MV-4-11 (cell line): Measurements from ENCODE around the gene SH3PXD2B.
"Not testable (repeated sequence)": the region's sequence is repeated elsewhere in the genome, so short reads cannot be mapped to it uniquely, and the experiment has no call there.

Source experiments
- DNase-seq: peaks from one replicate; lab custom pipeline; 2025; lab: John Stamatoyannopoulos, UW

Gene SH3PXD2B

DNA sequence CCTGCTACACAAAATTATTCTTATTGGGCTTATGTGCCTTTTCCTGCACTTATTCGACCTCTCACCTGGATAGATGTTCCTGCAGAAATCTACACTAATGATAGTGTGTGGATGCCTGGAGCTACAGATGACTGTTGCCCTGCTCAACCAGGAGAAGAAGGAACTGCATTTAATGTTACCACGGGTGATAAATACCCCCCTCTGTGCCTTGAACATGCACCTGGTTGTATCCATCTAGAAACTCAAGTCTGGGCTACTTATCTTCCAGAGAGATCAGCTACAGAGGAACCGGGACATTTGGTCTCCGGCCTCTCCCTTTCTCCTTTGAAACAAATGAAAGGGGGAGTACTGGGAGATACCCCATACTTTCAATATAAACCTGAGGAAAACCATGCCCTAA, 54.5 kb downstream of the SH3PXD2B start:
- no peak for DNase-seq

DNA sequence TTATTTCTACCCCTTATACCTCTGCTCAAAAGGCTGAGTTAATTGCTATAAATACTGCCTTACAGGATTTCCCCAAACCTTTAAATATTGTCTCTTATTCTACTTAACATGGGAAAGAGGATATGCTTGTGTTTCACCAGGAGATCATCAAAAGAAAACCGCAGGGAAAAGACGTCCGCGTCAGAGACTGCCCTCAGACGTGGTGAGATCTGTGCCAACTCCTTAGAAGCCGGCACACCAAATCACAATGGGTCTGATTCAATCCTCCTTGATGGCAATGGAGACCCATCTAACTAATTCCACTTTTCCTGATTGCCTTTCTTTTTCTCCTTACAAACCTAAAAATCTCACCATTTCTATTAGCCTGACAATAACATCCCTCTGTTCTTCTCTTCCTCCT, 55.0 kb downstream of the SH3PXD2B start:
- DNase-seq: no peak

DNA sequence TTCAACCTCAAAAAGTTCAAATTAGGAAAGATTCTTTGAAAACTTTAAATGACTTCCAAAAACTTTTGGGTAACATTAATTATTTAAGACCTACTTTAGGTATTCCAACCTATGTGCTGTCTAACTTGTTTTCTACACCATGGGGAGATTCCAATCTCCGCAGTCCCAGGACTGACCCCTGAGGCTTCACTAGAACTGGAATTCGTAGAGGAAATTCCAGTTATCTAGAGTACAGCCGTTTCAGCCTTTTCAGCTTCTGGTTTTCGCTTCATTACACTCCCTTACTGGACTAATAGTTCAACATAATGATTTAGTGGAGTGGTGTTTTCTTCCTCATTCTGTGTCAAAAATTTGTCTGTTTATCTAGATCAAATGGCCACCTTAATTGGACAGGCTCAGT, 55.7 kb downstream of the SH3PXD2B start:
- not testable (repeated sequence) for DNase-seq

DNA sequence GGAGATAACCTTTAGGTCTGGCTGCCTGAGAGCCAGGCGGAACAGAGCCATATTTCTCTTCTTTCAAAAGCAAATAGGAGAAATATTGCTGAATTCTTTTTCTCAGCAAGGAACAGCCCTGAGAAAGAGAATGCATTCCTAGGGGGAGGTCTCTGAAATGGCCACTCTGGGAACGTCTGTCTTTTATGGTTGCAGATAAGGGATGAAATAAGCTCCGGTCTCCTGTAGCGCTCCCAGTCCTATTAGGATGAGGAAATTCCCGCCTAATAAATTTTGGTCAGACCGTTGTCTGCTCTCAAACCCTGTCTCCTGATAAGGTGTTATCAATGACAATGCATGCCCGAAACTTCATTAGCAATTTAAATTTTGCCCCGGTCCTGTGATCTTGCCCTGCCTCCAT, 57.3 kb downstream of the SH3PXD2B start:
- DNase-seq: not testable (repeated sequence)

DNA sequence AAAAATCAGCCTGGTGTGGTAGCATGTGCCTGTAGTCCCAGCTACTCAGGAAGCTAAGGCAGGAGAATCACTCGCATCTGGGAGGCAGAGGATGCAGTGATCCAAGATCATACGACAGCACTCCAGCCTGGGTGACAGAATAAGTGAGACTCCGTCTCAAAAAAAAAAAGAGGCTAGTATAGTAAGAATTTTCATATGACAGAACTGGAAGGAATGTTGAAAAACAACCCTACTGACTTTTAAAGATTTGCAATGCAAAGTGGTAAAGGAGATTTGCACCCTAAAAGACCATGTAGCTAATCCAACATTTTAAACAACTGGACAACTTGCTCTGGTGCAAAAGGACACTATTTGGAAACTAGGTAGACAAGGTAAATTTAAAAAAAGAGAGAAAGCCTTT, 58.1 kb downstream of the SH3PXD2B start:
- DNase-seq: no peak

DNA sequence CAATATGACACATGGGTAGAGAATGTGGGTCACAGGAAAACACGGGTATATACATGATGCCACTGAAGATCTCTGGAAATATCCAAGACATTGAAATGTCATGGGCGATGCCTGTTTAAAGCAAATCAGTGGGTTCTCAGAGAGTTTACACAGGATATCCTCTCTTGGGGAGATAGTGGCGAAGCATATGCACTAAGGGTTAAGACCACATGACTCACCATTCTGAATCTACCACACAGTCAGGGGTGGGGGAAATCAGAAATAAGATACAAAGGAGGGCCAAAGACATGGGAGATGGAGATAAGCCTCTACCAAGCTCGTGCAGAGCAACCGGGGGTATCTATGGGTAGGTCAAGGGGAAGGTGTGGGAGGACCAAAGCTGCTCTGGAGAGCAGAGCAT, 58.8 kb downstream of the SH3PXD2B start:
- DNase-seq: no peak

DNA sequence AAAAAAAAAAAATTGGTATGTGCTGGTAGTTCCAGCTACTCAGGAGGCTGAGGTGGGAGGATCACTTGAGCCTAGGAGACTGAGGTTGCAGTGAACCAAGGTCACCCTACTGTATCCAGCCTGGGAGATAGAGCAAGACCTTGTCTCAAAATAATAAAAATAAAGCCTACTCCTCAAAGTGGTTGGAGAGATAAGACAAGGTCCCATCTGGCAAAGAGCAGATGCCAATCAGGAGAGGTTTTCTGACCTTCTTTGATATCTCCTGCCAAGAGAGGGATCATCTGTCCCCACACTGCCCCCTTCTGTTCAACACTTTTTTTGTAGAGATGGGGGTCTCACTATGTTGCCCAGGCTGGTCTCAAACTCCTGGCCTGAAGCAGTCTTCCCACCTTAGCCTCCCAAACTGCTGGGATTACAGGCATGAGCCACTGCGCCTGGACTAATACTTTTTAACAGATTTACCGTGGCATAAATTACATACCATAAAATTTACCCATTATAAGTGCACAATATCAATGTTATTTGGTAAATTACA, 64.7 kb downstream of the SH3PXD2B start:
- peak; percentile 8 for DNase-seq

DNA sequence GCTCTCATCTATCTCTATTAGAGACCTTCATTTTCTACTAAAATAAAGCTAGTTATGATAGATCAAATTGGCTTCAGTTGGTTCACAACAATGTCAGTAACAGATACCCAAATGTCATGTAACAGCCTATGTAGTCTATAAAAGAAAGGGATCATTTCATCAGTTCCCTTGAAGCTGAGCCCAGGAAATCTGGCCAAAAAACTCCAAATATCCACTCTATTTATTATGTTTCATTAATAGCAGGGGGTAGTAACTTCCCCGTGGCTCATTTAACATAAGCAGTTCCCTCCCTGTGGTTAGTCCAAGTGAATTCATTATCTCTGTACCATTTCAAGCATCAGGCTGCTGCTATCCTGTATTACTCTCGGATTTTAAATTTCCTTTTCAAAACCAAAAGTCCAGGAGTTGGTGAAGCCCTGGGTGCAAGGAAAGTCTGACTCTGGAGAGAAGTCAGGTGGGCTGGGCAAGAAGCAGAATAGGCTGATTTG, 66.0 kb downstream of the SH3PXD2B start:
- DNase-seq: no peak

DNA sequence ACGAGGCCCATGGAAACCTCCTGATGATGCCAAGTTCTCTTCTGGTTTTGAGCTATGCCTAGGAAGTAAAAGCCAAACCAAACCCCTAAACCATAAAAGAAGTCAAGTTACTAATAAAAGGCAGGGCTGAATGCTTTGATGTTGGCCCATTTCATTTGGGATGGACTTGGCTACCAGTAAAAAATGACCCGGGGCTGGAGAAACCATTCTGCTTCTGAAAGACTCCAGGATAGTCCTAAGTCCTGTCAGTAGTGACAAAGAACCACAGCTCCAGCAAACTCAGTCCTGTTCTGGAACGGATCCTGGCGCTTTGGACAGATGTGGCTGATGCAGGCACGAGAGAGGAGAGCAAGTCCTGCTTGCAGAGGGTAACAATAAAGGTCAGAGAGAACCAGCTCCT, 68.6 kb downstream of the SH3PXD2B start:
- DNase-seq: no peak

DNA sequence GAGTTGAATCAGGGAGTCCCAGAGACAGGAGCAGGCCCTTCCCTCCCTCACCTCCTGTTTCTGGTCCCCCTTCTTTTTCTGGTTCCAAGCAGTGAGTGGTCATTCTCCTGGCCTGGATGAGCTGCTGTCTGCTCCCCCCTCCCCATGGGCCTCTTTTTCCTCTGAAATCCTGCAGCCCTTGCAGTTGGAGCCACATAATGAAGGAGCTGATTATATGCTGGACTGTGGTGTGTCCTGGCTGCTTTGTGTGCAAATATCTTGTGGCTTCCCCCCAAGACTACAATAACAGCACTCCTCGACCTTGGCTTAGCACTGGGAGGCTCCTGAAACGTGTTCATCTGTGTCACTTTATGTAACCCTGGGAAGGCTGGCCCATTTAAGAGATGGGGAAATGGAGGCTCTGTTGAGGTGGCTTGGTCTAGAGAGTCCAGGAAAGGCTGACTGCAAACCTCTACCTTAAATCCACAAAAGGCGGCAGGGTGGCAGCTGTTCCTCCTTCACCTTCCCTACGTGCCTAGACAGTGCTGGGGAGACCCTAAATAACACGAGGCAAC, 69.2 kb downstream of the SH3PXD2B start:
- no peak for DNase-seq

DNA sequence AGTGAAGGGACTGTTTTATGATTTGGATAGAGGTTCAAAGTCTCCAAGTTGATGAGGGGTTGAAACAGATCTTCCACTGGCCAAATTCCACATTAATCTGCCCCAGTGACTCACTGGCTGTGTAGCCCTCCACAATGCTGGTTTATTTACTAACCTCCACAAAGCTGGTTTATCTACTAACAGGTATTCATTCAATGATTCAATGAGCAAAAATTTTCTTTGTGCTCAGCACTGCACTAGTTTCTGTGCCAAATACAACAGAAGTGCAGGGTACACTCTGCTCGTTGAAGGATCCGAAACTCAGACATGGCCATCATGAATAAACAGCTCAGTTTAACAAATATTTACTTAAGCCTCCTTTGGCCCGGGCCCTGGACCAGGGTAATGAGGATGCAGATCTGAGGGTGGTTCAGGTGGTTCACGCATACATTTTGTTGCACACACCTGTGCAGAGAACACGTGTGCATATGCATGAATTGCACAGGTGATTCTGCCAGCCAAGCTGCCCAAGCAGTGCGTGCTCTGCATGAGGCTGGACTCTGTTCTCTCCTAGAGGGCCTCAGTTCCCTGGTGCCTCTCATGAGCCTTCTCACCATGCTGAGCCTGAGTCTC, 71.0 kb downstream of the SH3PXD2B start:
- DNase-seq: no peak

DNA sequence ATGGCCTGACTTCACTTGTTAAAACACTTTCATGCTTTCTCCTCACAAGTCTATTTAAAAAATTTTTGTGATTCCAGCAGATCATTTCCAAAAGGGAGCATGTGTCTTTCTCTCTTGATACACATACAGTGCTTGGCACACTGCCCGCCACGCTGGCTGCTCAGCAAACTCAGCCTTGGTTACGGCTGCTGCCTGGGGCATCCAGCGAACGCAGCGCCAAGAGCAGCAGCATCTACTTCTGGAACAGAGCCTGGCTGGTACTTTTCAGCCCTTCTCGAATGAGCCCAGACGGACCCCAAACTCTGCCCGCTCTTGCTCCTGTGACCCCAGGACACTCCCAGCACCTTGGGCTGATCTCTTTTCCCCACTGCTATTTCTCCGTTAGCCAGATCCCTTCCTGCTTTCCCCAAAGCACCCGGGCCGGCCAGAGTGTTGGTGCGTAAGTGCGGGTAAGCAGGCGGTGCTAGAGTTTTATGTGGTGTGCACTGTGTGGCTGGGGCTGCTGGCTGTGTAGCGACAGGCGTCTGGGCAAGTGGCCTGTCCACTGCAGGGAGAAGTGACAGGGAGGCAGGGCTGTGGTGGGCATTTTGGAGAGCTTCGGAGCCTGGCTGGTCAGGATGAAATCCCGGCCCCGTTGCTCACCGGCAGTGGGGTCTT, 73.2 kb downstream of the SH3PXD2B start:
- DNase-seq: no peak

DNA sequence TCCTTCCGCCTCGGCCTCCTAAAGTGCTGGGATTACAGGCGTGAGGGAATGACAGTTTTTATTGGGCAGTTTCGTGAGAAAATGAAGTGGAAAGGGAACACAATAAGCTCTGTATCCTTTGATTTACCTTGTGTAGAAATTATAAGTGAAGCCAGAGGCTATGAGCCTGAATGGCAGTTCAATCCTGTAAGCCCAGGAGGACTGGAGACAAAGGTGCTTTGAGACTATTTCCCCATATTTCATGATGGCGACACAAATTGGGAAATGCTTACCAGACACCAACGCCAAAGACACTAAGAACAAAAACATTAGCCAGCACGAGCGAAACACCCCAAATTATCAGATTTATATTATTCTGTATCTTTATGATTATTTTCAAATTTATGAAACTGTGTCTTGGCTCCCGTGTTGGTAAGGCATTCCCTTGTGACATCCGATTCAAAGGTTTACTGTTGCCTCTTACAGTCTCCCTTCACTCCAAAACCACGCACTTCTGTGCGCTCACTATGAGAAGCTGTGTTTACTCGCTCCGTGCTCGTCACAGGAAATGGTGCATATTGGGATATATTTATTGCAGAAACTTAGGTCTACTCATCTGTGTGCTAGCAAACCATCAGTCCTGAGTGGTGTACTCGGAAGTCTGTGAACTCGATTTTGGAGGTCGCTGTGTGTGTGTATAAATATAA, 73.9 kb downstream of the SH3PXD2B start:
- no peak for DNase-seq

DNA sequence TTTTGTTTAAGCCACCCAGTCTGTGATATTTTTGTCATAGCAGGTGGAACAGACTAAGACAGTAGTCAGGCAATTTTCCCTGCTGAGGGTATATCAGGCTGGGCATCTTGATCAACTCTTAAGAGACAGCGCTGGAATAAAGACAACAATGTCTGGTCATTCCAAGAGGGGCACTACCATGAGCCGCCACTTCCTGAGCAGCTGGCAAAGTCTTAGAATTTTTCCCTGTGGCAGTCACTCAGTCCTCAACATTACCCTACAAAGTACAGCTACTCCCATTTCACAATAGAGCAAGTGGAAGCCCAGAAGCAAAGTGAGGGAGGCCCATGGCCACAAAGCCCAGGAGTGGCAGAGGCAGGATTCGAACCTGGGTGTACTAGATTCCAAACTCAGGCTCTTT, 74.8 kb downstream of the SH3PXD2B start:
- DNase-seq: no peak

DNA sequence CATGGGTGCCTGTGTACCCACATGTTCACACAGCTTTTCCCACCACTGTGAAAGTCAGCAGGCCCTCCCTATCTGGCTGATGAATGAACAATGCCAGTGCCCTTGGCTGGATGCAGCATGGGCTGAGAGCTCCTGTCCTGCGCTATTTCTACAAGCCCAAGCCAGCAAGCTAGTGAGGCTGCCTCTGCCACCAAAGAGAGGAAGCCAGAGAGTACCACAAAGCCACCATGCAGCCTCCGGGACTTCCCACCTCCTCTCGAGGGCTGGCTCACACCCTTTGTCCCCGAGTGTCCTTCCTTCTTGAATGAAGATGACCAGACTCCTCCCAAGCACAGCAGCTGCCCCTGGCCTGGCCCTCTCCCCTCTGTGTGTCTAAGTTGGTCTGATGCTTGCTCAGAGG, 76.5 kb downstream of the SH3PXD2B start:
- peak; percentile 7 for DNase-seq

DNA sequence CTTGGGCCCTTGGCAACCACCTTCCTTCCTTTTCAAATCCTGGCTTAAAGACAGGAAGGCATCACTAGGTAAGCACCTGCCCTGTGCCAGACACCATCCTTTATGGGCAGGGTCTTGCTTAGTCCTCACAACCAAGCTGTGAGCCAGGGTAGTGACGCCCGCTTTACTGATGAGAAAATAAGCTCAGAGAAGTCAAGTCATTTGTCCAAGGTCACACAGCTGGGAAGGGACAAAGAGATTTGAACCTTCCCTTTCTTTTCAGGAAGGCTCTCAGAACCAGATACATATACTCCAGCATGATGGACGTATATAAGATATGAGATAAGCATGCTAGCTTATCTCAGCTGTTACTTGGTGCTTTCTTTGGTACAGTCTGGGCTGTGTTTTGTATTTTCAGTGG, 76.9 kb downstream of the SH3PXD2B start:
- DNase-seq: no peak

DNA sequence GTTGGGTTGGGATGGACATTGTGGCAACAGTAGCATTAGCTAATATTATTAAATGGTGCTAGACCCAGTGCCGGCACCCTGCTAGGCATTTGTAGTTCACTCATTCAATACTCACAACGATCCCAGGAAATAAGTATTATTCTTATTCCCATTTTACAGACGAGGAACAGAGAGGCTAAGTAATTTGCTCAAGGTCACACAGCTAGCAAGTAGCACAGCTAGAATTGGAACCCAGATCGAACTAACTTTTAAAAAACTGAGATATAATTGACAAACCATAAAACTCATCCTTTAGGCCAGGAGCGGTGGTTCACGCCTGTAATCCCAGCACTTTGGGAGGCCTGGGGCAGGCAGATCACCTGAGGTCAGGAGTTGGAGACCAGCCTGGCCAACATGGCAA, 79.5 kb downstream of the SH3PXD2B start:
- no peak for DNase-seq

DNA sequence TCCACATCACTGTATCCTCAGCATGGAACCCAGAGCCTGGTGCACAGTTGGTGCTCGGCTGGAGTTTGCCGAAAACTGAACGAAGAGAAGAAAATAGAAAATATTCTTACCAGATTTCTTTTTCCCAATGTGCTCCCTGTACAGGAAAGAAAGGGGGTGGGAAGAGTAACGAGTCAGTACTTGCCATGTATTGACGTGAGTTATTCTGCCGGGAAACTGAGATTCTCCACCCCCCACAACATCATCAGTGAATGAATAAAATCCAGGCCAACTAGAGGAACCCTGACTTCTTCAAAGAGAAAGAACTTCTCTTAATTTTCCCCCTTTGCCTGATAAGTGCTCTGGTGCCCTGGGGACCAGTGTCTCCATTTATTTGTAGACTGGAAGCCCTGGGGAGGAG, 80.6 kb downstream of the SH3PXD2B start:
- DNase-seq: no peak

DNA sequence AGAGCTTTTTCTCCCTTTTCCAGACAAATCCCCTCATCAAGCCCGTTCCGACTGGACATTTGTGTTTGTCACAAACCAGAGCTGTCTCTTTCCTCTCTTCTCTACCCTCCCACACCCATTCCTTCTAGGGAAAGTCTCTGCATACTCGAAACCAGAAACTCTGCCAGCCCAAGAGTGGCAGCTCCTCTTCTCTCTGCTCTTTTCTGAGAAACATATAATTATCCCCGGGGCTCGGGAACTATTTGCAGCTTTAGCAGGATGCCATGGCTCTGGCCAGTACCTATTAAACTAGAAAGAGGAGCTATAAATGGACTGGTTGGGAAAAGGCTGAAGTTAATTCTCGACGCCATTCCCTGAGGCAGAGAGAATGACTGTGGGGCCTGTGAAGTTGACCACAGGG, 82.6 kb downstream of the SH3PXD2B start:
- DNase-seq: no peak

DNA sequence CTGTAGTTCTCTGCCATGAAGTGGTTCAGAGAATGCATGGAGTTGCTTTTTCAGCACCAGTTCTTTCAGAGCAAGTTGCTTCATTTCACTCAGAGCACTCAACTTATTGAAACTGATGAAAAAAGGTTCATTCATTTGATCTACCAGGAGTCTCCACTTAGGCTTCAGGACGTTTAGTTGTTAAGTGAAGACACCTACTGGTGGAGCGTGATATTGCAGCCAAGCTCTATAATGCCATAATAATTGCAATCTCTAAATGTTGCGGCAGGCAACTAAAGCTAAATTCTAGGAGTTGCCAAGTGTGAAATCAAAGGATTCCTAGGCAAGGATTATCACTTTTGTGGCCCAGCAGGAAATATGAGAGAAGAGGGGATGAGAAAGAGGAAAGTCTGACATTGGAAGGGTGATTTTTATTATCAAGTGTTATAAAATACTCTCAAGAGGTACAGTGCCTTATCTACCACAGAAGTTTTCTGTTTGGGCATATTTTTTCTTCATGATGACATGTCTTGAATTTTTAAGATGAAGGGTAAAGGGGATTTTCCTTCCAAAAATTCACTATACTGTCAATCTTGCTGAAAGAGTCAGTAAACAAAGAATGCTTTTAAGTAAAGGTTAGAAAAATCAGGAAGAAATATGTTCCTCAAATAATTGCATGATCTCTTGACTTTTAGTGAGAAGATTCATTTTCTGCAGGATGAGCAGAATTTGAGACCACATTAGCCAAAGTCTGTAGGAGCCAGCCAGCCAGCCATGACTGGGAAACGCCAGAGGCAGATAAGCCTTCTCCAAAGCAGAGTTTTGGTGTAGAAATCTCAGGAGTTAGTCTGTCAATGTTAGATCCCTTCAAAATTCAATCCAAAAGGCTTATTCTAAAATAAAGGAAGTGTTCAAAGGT, 83.4 kb downstream of the SH3PXD2B start:
- peak; percentile 51 for DNase-seq

DNA sequence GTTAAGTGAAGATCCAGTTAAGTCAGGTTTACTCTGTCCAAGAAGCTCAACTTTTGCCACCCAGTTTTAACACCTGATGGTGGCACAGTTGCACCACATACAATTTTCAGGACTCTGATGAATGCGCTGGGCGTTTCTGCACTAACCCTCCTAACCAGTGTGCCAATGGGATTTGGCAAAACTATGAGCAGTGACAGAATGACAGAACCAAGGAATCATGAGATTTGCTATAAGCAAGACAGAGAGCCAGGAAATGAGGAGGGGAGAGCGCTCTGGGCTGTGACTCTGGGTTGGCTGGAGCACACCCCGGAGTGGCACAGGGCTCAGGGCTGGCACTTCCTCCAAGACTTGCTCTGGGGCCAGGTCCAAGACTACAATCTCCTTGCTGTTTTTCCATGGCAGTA, 84.1 kb downstream of the SH3PXD2B start:
- DNase-seq: no peak

DNA sequence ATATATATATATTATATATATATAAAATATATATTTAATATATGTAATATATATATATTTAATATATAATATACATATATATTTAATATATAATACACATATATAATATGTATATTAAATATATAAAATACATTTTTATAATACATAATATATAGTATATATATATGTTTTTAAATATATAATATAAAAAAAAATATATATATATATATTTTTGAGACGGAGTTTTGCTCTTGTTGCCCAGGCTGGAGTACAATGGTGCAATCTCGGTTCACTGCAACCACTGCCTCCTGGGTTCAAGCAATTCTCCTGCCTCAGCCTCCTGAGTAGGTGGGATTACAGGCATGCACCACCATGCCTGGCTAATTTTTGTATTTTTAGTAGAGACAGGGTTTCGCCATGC, 85.6 kb downstream of the SH3PXD2B start:
- not testable (repeated sequence) for DNase-seq
